ENCODE results near the gene FCRLB. TPM values are rescaled to one million over a fixed set of nuclear protein-coding genes. Genes with fewer than 3 reads are reported as not detected.

Gene FCRLB
- total and polyA plus RNA-seq, 2 of the 13 experiments (the other 11 are each of a cell fraction or from before 2014, with no cell fraction given), result 0.08 to 0.11 TPM

DNA sequence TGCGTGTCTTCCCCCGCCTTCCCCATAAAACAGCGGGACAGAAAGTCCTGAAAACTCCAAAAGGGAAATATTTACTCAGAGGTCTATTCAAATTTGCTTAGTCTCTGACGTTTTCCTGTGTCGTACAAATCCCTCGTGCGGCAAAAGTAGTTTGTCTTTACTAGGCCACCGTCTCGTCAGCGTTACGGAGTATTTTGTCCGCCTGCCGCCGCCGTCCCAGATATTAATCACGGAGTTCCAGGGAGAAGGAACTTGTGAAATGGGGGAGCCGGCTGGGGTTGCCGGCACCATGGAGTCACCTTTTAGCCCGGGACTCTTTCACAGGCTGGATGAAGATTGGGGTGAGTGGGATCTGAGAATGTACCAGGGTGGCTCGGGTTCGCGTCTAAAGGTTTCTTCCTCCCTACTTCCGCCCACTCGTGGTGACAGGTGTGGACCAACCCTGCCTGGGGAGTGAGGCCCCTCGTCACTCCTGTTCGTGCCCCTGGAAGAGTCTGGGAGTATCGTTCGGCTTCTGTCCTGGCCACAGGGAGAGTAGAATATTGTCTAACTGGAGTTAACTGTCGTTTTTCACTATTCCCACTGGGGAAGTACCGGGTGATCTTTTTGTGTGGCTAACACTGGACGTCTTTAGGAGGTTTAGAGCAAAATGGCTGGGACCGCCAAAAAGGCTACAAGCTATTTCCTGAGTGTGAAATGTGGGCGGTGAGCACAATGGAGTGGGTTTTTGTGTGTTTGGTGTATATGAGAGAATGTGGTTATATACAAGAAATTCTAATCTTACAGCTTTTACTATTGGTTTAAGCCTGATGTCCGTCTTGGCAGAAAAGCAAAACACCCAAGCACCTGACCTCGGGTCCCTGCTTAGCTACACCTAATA is 45.0 kb downstream of the FCRLB start, which contains the start of gene ATF6 (continued):
- TF ChIP-seq, protein P1, sequence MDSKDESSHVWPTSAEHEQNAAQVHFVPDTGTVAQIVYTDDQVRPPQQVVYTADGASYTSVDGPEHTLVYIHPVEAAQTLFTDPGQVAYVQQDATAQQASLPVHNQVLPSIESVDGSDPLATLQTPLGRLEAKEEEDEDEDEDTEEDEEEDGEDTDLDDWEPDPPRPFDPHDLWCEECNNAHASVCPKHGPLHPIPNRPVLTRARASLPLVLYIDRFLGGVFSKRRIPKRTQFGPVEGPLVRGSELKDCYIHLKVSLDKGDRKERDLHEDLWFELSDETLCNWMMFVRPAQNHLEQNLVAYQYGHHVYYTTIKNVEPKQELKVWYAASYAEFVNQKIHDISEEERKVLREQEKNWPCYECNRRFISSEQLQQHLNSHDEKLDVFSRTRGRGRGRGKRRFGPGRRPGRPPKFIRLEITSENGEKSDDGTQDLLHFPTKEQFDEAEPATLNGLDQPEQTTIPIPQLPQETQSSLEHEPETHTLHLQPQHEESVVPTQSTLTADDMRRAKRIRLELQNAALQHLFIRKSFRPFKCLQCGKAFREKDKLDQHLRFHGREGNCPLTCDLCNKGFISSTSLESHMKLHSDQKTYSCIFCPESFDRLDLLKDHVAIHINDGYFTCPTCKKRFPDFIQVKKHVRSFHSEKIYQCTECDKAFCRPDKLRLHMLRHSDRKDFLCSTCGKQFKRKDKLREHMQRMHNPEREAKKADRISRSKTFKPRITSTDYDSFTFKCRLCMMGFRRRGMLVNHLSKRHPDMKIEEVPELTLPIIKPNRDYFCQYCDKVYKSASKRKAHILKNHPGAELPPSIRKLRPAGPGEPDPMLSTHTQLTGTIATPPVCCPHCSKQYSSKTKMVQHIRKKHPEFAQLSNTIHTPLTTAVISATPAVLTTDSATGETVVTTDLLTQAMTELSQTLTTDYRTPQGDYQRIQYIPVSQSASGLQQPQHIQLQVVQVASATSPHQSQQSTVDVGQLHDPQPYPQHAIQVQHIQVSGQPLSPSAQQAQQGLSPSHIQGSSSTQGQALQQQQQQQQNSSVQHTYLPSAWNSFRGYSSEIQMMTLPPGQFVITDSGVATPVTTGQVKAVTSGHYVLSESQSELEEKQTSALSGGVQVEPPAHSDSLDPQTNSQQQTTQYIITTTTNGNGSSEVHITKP (CRISPR knock-in tag; IDR thresholded peaks at IDR 0.05; ENCODE audit: low read depth), result peak; percentile 87
- TF ChIP-seq ZSCAN20 (CRISPR knock-in tag; IDR thresholded peaks at IDR 0.05; ENCODE audit: borderline replicate concordance) (no peak), ZNF678 (CRISPR knock-in tag; IDR thresholded peaks at IDR 0.05) (0 out of 2 replicates have a peak, but pooled peaks have one; percentile 45), ZNF564 (CRISPR knock-in tag; IDR thresholded peaks at IDR 0.05) (peak; percentile 46; the same call in 1 of the 2 replicates), GATA4 (IDR thresholded peaks at IDR 0.05; ENCODE audit: borderline replicate concordance, low read depth) (no peak), SOX6 (IDR thresholded peaks at IDR 0.05) (no peak), SOX6 (CRISPR knock-in tag; IDR thresholded peaks at IDR 0.05) (peak; percentile 69), NR2F2 (IDR thresholded peaks at IDR 0.05; ENCODE audit: borderline replicate concordance, low read depth) (peak; percentile 28; the same call in 1 of the 2 replicates), ZBTB26 (CRISPR knock-in tag; IDR thresholded peaks at IDR 0.05; ENCODE audit: borderline replicate concordance) (peak; percentile 43; the same call in 1 of the 2 replicates), ATF7 (IDR thresholded peaks at IDR 0.05) (no peak), ATF7 (CRISPR knock-in tag; IDR thresholded peaks at IDR 0.05) (0 out of 2 replicates have a peak, but pooled peaks have one; percentile 69), MTA1 (CRISPR knock-in tag; IDR thresholded peaks at IDR 0.05; ENCODE audit: borderline replicate concordance) (peak; percentile 69; the same call in 1 of the 2 replicates), ZBTB38 (CRISPR knock-in tag; IDR thresholded peaks at IDR 0.05) (peak; percentile 53; the same call in 1 of the 2 replicates), ZBTB42 (CRISPR knock-in tag; IDR thresholded peaks at IDR 0.05) (no peak), SSRP1 (CRISPR knock-in tag; IDR thresholded peaks at IDR 0.05) (peak; percentile 45; the same call in 1 of the 2 replicates), ZHX2 (IDR thresholded peaks at IDR 0.05; ENCODE audit: low read depth) (peak; percentile 95), ZHX2 (CRISPR knock-in tag; IDR thresholded peaks at IDR 0.05; ENCODE audit: borderline replicate concordance) (no peak), PRMT3 (CRISPR knock-in tag; IDR thresholded peaks at IDR 0.05; ENCODE audit: borderline replicate concordance, low read depth) (no peak)

All from HepG2 (cell line).